ENCODE data around the gene PPIL4.

PPIL4 gene, protein sequence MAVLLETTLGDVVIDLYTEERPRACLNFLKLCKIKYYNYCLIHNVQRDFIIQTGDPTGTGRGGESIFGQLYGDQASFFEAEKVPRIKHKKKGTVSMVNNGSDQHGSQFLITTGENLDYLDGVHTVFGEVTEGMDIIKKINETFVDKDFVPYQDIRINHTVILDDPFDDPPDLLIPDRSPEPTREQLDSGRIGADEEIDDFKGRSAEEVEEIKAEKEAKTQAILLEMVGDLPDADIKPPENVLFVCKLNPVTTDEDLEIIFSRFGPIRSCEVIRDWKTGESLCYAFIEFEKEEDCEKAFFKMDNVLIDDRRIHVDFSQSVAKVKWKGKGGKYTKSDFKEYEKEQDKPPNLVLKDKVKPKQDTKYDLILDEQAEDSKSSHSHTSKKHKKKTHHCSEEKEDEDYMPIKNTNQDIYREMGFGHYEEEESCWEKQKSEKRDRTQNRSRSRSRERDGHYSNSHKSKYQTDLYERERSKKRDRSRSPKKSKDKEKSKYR

DNA sequence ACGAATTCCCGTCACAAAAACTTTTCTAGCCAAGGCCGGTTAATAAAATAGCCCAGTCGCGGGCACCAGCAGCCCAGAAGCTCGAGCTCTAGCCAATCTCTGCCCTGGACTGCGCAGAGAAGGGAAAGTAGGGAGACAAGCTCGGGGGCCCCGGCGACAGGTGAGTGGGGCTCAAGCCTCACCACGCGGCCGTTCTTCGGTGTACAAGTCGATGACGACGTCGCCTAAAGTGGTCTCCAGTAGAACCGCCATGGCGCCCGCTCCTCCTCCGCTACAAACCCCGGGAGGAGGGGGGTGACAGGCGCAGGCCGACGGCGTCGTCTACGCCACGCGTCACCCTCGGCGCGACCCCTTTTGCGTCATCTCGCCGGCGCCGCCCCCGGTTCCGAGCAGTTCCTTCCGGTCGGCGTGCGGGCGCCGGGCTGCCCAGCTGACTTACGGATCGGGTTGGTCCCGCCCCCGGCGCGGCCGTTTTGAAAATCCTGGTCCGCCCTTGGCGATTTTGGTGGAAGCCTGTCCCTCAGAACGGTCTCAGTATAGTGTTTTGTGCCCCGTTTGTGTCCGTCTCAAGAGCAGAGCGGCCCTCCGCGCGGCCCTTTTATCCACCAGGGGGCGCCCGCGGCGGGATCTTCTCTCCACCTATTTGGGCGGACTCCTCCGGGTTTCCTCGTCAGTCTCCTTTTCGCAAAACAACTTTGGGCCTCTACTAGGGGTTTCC lies at the start of gene PPIL4:
TSS of gene PPIL4 (minus strand) at position 290 of the 718 bp plus-strand sequence. CDS start at position 252, 38 bp downstream.
- DNase-seq: peak; percentile 78

DNA sequence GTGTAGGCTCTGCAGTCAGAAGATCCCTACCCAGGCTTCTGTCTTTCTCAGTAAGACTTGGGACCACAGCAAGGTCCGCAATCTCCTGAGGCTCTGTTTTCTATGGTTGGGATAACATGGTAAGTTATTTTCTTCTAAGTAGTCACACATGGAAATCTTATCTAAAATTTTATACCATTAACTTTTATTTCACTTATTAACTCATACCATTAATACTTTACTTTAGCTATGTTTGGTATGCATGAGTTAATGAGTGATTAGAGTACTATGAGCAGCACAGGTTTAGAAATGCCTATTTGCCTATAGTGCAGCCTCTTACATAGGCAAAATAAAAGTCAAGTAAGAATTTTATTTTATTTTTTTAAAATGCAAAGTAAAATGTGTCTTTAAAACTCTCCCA lies 47.6 kb upstream of the PPIL4 start:
- DNase-seq: no peak

DNA sequence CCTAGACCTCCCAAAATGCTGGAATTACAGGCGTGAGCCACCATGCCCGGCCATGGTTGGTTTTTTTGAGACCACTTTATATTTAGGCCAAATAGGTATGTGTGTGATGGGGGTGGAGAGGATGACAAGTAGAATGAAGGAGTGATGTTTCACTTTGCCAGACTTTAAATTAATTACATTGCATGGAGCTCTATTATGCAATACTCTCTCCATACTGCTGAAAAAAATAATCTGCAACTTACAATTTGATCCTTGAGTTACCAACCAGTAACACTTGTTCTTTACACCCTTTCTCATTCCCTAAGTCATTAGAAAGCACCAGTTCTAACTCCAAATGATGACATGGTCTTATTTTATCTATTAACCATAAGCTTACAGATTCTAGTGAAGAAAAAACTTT lies 47.1 kb upstream of the PPIL4 start:
- DNase-seq: no peak

DNA sequence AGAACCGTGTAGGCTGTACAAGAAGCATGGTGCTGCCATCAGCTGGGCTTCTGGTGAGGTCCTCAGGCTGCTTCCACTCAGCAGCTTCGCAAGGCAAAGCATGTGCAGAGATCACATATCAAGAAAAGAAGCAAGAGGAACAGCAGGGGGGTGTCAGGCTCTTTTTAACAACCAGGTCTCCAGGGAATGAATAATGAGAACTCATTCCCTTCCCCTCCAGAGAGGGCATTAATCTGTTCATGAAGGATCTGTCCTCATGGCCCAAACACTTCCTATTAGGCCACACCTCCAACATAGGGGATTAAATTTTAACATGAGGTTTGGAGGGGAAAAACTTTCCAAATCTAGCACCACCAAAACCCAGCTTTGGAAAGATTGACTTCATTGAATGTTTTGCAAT lies 40.3 kb upstream of the PPIL4 start:
- DNase-seq: no peak

DNA sequence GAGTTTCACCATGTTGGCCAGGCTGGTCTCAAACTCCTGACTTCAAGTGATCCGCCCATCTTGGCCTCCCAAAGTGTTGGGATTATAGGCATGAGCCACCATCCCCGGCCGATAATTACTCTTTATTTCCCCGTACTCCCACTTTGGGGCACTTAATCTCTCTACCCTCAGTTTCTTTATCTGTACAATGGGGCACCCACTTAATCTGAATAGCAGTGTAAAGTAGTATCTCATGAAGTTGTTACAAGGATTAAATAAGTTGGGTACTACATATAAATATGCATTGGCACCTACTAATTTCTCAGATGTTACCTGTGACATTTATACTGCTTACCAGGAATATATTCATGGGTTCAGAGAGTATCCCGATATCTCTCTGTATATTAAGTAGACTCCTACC lies 35.5 kb upstream of the PPIL4 start:
- no peak for DNase-seq

DNA sequence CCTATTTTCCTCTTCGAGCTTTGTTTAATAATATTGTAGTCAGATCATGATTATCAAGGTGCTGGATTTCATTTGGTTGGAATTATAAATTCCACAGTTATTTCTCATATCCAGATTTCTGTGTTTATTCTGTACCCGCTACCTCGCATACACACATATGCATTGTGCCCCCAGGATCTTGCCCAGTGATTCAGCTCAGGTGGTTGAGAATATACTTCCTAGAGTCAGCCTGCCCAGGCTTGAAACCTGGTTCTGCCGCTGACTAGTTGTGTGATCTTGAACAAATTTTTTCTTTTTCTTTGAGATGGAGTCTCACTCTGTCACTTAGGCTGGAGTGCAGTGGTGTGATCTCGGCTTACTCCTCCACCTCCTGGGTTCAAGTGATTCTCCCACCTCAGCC lies 35.0 kb upstream of the PPIL4 start:
- DNase-seq: no peak

DNA sequence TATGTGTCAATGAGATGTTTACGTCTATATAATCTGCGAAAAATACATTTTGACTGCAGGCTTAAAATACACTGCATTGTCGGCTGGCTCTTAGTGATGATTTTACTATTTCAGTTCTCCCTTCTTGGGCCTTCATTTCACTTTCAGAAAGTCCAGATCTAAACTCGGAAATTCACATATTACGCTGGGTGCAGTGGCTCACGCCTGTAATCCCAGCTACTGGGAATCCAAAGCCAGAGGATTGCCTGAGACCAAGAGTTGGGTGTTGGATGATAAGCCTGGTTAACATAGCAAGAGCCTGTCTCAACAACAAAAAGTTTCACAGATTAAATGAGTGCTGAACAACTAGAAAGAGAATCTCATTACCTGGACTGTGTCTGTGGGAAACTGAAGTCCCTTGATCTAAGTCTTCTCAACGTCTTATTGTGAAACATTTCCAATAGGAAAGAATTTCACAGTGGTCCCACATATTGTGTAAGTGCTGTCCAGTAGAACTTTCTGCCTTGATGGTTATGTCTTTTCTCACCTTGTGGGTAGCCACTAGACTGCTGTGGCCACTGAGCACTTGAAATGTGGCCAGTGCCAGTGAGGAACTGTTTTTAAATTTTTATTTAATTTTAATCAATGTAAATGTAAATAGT lies 22.2 kb upstream of the PPIL4 start:
- DNase-seq: no peak

DNA sequence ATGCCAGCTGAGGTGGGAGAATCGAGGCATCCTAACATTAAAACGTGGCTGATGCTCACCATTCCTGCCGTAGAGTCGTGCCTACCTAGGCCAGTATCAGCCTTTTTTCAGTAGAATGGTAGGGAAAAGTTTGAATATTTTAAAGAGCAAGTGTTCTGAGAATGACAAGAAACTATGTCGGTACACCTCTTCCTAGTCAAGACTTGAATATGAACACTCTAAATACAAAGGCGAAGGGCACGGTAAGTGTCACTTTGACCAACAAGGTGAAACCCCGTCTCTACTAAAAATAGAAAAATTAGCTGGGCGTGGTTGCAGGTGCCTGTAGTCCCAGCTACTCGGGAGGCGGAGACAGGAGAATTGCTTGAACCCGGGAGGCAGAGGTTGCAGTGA lies 21.3 kb upstream of the PPIL4 start:
- no peak for DNase-seq

DNA sequence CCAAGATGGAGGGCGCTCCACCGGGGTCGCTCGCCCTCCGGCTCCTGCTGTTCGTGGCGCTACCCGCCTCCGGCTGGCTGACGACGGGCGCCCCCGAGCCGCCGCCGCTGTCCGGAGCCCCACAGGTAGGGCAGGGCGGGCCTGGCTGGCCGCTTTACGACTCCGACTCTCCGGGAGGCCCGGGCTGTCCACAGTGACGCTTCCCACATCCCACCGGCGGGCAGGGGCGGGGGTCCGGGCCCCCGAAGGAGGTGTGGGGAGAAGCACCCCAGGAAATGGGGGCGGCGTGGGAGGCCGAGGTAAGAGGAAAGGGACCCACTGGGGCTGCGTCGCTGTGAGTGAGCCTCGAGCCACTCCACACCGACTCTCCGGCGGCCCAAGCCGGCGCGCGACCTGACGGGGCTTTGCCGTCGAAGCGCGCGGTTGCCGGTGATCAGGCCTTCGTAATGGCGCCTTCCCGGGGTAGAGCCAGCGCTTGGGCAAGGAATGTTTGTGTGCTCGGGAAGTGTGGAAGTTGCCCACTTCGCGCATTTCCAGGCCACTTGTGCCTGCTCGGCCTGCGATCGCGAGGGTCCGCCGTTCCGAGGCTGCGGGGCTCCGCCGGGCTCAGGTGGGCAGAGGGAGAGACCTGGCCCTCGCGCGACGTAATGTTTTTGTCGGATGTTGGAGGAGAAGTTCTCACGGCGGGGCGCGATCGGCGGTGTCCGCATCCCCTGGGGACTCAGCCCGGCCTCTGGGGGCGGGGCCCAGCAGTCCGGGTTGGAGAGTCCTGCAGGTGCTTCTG lies 20.8 kb upstream of the PPIL4 start:
- DNase-seq: no peak

DNA sequence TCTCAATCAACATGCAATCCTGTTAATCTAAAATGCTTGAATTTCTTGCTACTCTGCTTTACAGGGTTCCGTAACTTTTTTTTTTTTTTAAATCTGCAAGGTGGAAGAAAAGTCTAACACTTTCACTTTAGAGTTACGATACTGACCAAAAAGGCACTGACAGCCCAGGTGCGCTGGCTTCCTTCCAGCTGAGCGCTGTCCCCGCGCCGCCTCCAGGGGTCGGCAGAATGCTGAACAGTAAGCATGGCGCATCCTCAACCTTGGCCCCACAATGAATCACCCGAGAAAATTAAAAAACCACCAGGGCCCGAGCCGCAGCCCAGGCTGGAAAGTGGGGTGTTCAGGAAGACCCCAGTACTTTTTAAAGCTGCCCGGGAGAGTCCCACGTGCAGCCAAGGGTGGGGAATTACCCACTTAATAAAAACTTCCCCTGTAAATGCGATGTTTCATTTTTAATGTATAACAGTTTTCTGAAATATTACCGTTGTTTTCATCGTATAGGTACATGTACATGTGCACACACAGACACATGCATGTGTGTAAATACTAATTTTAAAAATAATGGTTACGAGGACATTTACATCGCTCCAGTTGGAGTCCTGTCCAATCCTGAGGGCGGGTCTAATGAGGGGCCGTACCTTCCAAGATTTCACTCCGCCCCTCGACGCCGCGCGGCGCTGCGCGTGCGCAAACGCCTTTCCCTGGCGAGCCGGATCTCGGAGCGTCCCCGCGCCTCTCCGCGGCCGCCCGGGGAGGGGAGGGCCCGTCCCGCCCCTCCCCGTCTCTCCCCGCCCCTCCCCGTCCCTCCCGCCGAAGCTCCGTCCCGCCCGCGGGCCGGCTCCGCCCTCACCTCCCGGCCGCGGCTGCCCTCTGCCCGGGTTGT lies 19.9 kb upstream of the PPIL4 start, which contains the start of gene GINM1:
TSS of gene GINM1 (plus strand) at position 849 of the 883 bp plus-strand sequence. CDS start 40 bp downstream, outside the sequence.
- DNase-seq: peak; percentile 64

DNA sequence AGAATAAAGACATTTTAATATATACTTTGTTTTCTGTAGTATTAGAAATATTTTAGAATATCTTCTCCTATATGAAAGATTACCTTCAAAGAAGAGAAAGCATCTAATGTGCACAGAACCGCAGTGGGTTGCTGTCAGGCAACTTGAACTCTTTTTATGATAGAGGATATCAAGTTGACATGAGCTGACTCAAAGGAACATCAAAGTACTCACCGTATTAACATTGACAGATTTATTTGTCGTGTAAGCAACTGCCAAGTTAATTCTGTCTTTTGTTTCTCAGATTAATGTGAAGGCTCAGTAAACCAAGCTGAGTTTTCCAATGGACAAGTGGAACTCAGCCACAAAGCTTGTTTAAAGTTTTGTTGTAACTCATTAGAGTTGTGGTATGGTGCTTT lies 18.1 kb upstream of the PPIL4 start:
- no peak for DNase-seq

DNA sequence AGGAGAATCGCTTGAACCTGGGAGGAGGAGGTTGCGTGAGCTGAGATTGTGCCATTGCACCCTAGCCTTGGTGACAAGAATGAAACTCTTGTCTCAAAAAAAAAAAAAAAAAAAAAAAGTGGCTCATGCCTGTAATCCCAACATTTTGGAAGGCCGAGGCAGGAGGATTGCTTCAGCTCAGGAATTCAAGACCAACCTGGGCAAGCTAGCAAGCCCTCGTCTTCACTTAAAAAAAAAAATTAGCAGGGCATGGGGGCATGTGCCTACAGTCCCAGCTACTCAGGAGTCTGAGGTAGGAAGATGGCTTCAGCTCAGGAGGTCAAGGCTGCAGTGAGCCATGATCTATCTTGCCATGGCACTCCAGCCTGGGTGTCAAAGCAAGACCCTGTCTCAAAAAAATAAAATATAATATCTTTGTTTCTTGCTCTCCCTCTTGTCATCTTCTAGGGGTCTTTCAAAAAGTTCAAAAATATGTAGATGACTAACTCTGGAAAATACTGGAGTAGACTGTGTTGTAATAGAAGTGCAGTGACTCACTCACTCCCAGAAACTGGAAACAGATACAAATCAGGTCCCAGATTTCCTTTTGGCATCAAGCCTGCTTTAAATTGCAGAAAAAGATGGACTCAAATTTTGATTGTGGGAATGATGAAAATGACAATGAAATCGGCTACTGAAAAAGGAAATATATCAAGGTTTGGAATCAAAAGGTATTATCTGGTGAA lies 17.5 kb upstream of the PPIL4 start:
- DNase-seq: no peak

DNA sequence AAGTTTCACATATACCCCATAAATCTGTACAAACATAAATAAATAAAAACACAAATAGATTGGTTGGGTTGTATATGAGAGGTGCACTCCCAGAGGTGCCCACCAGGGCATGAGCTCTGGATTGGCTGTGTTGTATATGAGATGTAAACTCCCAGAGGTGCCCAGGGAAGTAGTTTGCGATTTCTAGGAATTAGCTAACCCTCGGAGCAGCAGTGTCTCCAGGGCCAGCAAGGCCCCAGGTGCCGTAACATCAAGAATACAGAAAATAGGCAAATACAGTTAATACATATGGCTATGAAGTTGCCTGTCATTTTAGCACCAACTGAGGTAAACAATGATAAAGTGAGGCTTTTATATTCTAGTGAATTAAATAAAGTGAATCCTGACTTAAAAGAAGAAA lies 14.9 kb upstream of the PPIL4 start:
- DNase-seq: peak; percentile 38

DNA sequence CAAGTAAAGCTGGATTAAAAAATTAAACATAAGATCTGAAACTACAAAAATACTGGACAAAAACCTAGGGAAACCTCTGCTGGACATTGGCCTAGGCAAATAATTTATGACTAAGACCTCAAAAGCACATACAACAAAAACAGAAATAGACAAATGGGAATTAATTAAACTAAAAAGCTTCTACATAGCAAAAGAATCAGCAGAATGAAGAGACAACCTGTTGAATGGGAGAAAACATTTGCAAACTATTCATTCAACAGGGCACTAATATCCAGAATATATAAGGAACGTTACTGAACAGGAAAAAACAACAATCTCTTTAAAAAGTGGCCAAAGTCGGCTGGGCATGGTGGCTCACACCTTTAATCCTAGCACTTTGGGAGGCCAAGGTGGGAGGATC lies 13.5 kb upstream of the PPIL4 start:
- DNase-seq: no peak

DNA sequence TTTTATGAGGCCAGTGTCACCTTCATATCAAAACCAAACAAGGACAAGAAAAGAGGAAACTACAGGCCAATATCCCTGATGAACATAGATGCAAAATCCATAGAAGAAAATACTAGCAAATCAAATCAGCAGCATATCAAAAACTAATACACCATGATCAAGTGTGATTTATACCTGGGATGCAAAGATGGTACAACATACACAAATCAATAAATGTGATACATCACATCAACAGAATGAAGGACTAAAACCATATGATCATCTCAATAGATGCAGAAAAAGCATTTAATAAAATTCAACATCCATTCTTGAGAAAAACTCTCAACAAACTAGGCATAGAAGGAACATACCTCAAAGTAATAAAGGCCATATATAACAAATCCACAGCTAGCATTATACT lies 12.2 kb upstream of the PPIL4 start:
- no peak for DNase-seq

DNA sequence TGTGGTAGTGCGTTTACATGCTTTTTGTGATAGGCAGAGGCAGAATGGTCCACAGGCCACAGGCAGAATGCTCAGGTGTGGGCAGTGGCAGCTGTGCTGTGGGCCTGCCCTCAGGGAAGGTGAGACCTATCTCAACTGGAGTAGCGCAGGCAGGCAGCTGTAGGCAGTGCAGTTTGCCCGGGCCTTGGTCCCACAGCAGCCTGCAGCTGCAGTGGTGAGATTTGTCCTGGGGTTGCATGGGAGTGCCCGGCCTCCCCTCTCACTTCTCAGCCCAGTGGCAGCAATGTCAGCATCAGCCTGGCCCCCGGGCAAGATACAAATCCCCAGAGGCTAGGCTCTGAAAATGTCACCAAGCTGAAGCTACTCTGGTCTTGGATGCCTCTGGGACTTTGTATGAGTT lies 6.1 kb upstream of the PPIL4 start:
- DNase-seq: no peak

DNA sequence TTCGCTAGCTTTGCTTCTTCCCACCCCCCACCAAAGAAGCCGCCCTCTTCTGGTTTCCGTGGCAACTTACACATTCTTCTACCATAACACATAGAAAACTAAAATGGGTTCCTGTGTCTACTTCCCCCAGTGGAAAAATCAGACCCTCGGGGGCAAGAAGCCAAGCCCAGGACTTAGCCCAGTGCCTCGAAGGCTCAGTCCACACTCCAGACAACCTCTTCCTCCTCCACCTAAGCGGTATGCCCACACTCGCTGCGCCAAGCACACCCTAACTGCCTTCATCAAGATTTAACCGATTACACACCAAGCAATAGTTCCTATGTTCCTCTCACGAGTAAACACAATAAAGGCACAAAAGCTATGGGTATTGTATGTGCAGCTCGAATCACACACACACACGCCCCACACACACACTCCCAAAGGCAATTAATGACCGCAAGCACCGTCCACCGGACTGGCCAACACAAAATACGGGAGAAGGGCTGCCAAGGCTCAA lies 537 bp downstream of the PPIL4 start:
- no peak for DNase-seq

DNA sequence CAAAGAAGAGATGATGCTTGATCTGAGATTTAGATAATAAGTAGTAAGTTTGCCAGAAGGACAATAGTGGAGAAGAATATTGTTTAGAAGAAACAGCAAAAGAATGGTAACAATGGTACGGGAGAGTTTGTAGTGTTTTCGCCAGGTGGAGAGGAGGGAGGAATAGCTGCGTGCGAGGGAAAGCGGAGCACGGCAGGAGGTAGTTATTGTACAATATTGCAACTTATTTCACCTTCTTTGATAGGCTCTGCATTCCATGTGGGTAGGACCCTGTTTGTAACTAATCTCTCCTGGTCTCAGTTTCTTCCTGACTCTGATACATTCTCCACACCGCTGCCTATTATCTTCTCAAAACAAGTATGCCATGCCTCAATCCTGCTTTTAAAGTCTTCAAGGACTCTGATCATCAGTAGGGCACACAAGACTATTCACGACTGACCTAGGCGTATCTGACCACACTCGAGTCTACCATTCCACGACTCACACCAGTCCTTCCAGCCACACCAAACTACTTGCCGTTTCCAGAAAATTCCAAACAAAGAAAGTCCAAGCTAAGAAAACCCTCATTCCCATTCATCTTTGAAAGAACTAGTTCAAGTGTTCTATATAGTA lies 1.1 kb downstream of the PPIL4 start:
- DNase-seq: no peak

DNA sequence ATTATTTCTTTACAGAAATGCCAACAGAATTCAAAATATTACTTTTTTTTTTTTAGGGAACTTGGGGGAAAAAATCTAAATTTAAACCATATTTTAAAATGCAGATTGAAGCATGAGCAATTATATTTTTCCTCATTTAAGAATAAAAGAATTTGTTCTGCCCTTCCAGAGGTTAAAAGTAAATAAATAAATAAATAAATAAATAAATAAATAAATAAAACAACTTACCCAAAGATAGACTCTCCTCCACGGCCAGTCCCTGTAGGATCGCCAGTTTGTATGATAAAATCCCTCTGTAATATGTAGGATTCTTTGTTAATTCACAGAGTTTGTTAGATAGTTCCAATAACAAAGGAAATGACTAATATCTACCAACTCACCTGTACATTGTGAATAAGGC lies 4.7 kb downstream of the PPIL4 start:
- DNase-seq: no peak

DNA sequence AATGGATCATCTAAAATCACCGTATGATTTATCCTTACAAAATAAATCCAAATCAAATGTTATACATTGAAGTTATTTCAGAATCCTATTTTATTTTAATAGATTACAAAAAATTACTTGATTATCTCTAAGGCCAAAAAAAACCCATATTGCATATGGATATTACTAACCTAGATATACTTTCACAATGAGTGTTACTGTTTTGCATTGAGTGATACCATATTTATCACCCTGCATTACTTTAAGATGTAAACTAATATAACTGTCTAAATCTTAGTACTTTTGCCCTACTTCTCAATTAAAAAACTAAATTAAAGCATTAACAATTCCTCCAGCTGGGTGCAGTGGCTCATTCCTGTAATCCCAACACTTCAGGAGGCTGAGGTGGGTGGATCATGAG lies 11.1 kb downstream of the PPIL4 start:
- no peak for DNase-seq
